Neutrophil (primary cell): ENCODE data around the gene PLXNA1.

Experiments
- H3K27ac ChIP-seq: fragments of 200-600 bp; sonication (generic); 2 replicates; pipeline ENCODE4 v1.5.1; 2016; ENCODE audit warnings: mild to moderate bottlenecking, moderate library complexity
- H3K27me3 ChIP-seq: fragments of 200-600 bp; sonication (generic); 2 replicates; pipeline ENCODE4 v1.6.0; 2016; ENCODE audit warnings: mild to moderate bottlenecking
- H3K36me3 ChIP-seq: fragments of 200-600 bp; sonication (generic); 2 replicates; pipeline ENCODE4 v1.5.1; 2017
- H3K4me1 ChIP-seq, 2 experiments: fragments of 200-600 bp in 1 of 2; sonication (generic) in 1 of 2; 1 replicate in 1 of 2; 2 replicates in 1 of 2; pipeline versions ENCODE4 v1.5.1 to v1.6.1; 2013 to 2016; ENCODE audit warnings: low read depth in 1 of 2, low read length in 1 of 2, mild to moderate bottlenecking in 1 of 2, moderate library complexity in 1 of 2; ENCODE audit not compliant: control insufficient read depth in 1 of 2, insufficient read depth in 1 of 2
- H3K4me3 ChIP-seq, 2 experiments: fragments of 200-600 bp in 1 of 2; sonication (generic) in 1 of 2; 1 replicate in 1 of 2; 2 replicates in 1 of 2; pipeline ENCODE4 v1.5.1; 2013 to 2016; ENCODE audit warnings: low read depth in 1 of 2, low read length in 1 of 2, mild to moderate bottlenecking in 1 of 2, moderate library complexity in 1 of 2
- H3K9me3 ChIP-seq: fragments of 200-600 bp; sonication (generic); 2 replicates; pipeline ENCODE4 v1.5.1; 2016
- CTCF ChIP-seq: fragments of 200-600 bp; sonication (generic); IDR thresholded peaks from 2 replicates; pipeline ENCODE4 v1.5.1; 2016; ENCODE audit warnings: antibody characterized with exemption

The PLXNA1 gene

GRCh38 chr3:126937533-126937932 is 45.4 kb upstream of the PLXNA1 start:
- no peaks in the 10 kb centered on the region for H3K4me1 ChIP-seq
- no peak overlapping the region for H3K4me3 ChIP-seq
- H3K27me3 ChIP-seq, result peaks cover 6% of the 10 kb centered on the region
- H3K36me3 ChIP-seq, result no peaks in the 10 kb centered on the region
- no peak for TF ChIP-seq CTCF
- no peaks in the 10 kb centered on the region for H3K9me3 ChIP-seq
- no peak overlapping the region for H3K27ac ChIP-seq

- no peaks in the 10 kb centered on the region for H3K36me3 ChIP-seq
- TF ChIP-seq CTCF, result no peak
- H3K27ac ChIP-seq, result no peak overlapping the region
- H3K4me1 ChIP-seq, result no peaks in the 10 kb centered on the region
- no peak overlapping the region for H3K4me3 ChIP-seq
- no peaks in the 10 kb centered on the region for H3K9me3 ChIP-seq
- peaks cover 6% of the 10 kb centered on the region for H3K27me3 ChIP-seq
These were observed 44.9 kb upstream of the PLXNA1 start for GRCh38 chr3:126937973-126938372.

- Histone ChIP-seq H3K4me1 (no peaks in the 10 kb centered on the region), H3K27me3 (peaks cover 6% of the 10 kb centered on the region), H3K27ac (no peak overlapping the region), H3K4me3 (no peak overlapping the region), H3K36me3 (no peaks in the 10 kb centered on the region), H3K9me3 (no peaks in the 10 kb centered on the region)
- no peak for TF ChIP-seq CTCF
These were observed 44.2 kb upstream of the PLXNA1 start for GRCh38 chr3:126938520-126939337.

- peaks cover 6% of the 10 kb centered on the region for H3K27me3 ChIP-seq
- no peak for TF ChIP-seq CTCF
- no peak overlapping the region for H3K4me3 ChIP-seq
- H3K4me1 ChIP-seq, result no peaks in the 10 kb centered on the region
- H3K9me3 ChIP-seq, result no peaks in the 10 kb centered on the region
- H3K36me3 ChIP-seq, result no peaks in the 10 kb centered on the region
- H3K27ac ChIP-seq, result no peak overlapping the region
These were observed 43.6 kb upstream of the PLXNA1 start for GRCh38 chr3:126939338-126939718.

GRCh38 chr3:126939733-126940132 is 43.2 kb upstream of the PLXNA1 start:
- Histone ChIP-seq H3K4me1 (no peaks in the 10 kb centered on the region), H3K36me3 (no peaks in the 10 kb centered on the region), H3K4me3 (no peak overlapping the region), H3K9me3 (no peaks in the 10 kb centered on the region), H3K27ac (no peak overlapping the region), H3K27me3 (peaks cover 6% of the 10 kb centered on the region)
- no peak for TF ChIP-seq CTCF
